Bronchial epithelial cell (primary cell): ENCODE measurements around the gene WDR81. TPM values are rescaled to one million over a fixed set of nuclear protein-coding genes. Genes with fewer than 3 reads are reported as not detected.

Experiments
- DNase-seq: peaks from one replicate; pipeline ENCODE4 v3.0.0-alpha.2; 2010; ENCODE audit warnings: low read depth
- FAIRE-seq: peaks from 2 replicates; lab custom pipeline; 2011; peaks lifted over from hg19 to GRCh38; lab: Jason Lieb, UNC
- H3K27me3 ChIP-seq: 2 replicates; pipeline ENCODE4 v1.5.1; 2011; ENCODE audit warnings: low read length; ENCODE audit not compliant: control insufficient read depth, insufficient read depth
- H3K36me3 ChIP-seq: 2 replicates; pipeline ENCODE4 v1.5.1; 2011; ENCODE audit warnings: low read length; ENCODE audit not compliant: control insufficient read depth, insufficient read depth
- H3K4me3 ChIP-seq: 2 replicates; pipeline ENCODE4 v1.5.1; 2011; ENCODE audit warnings: mild to moderate bottlenecking, low read depth, low read length, control low read depth
- total RNA-seq: library from RNA; depleted of rRNA; stranded (reverse); fragments of >200 nt; gene quantifications from 2 replicates; pipeline ENCODE4 v1.2.1, GENCODE V29; 2014
- TF ChIP-seq, protein P1 (sequence below): IDR thresholded peaks from 2 replicates; pipeline ENCODE4 v1.5.1; 2011; ENCODE audit warnings: mild to moderate bottlenecking, moderate library complexity, low read length, control low read depth, inconsistent platforms; ENCODE audit not compliant: insufficient read depth, severe bottlenecking

WDR81 gene
- total RNA-seq, 1 donor from 2014 or later: 21.6 TPM

DNA sequence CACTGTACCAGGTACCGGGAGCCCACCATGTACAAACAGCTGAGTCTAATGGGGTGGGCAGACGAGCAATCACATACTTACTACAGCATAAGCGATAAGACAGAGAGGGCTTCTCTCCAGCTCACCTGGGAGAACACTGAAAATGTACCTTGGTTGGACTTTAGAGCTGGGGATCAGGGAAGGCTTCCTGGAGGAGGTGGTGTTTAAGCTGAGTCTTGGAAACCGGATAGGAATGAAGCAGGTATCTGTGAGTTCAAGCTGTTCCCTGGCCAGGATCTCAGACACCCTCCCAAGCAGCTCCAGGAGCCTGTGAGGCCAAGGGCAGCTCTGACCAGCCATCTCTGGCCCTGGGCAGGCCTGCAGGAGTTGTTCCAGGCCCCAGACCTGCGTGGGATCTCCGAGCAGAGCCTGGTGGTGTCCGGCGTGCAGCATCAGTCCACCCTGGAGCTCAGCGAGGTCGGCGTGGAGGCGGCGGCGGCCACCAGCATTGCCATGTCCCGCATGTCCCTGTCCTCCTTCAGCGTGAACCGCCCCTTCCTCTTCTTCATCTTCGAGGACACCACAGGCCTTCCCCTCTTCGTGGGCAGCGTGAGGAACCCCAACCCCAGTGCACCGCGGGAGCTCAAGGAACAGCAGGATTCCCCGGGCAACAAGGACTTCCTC lies 29.4 kb downstream of the WDR81 start:
- no peak for DNase-seq
- TF ChIP-seq, protein P1, sequence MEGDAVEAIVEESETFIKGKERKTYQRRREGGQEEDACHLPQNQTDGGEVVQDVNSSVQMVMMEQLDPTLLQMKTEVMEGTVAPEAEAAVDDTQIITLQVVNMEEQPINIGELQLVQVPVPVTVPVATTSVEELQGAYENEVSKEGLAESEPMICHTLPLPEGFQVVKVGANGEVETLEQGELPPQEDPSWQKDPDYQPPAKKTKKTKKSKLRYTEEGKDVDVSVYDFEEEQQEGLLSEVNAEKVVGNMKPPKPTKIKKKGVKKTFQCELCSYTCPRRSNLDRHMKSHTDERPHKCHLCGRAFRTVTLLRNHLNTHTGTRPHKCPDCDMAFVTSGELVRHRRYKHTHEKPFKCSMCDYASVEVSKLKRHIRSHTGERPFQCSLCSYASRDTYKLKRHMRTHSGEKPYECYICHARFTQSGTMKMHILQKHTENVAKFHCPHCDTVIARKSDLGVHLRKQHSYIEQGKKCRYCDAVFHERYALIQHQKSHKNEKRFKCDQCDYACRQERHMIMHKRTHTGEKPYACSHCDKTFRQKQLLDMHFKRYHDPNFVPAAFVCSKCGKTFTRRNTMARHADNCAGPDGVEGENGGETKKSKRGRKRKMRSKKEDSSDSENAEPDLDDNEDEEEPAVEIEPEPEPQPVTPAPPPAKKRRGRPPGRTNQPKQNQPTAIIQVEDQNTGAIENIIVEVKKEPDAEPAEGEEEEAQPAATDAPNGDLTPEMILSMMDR: no peak
- H3K27me3 ChIP-seq: no peaks in the 10 kb centered on the region
- no peak for FAIRE-seq
- no peak overlapping the region for H3K4me3 ChIP-seq
- H3K36me3 ChIP-seq: peaks cover 1% of the 10 kb centered on the region

- FAIRE-seq: peak; percentile 66
- Histone ChIP-seq H3K4me3 (no peak overlapping the region), H3K36me3 (peaks cover 1% of the 10 kb centered on the region), H3K27me3 (no peaks in the 10 kb centered on the region)
- TF ChIP-seq, protein P1: no peak
- no peak for DNase-seq
These were observed 30.1 kb downstream of the WDR81 start for GRCh38 chr17:1754430-1755112.

DNA sequence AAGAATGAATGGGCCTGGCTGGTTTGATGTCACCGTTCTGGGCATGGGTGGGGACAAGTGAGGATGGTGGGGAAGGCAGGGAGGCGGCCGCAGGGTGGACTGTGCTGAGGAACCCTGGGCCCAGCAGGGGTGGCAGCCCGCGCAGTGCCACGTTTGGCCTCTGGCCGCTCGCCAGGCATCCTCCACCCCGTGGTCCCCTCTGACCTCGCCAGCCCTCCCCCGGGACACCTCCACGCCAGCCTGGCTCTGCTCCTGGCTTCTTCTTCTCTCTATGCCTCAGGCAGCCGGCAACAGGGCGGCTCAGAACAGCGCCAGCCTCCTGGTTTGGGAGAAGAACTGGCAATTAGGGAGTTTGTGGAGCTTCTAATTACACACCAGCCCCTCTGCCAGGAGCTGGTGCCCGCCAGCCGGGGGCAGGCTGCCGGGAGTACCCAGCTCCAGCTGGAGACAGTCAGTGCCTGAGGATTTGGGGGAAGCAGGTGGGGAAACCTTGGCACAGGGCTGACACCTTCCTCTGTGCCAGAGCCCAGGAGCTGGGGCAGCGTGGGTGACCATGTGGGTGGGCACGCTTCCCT lies 30.8 kb downstream of the WDR81 start:
- TF ChIP-seq, protein P1: no peak
- Histone ChIP-seq H3K4me3 (no peak overlapping the region), H3K36me3 (peaks cover 1% of the 10 kb centered on the region), H3K27me3 (no peaks in the 10 kb centered on the region)
- DNase-seq (no peak), FAIRE-seq (no peak)

GRCh38 chr17:1755827-1756262 lies 31.3 kb downstream of the WDR81 start:
- FAIRE-seq: no peak
- DNase-seq: no peak
- Histone ChIP-seq H3K36me3 (peaks cover 1% of the 10 kb centered on the region), H3K27me3 (no peaks in the 10 kb centered on the region), H3K4me3 (no peak overlapping the region)
- TF ChIP-seq, protein P1: no peak

GRCh38 chr17:1758807-1759206 lies 34.3 kb downstream of the WDR81 start:
- DNase-seq (no peak), FAIRE-seq (no peak)
- Histone ChIP-seq H3K36me3 (peaks cover 1% of the 10 kb centered on the region), H3K27me3 (no peaks in the 10 kb centered on the region), H3K4me3 (no peak overlapping the region)
- TF ChIP-seq, protein P1: no peak
